LoVo (cell line): ENCODE measurements around the gene MRPL30.
"Not testable (repeated sequence)": the region's sequence is repeated elsewhere in the genome, so short reads cannot be mapped to it uniquely, and the experiment has no call there.

Experiments
- DNase-seq: peaks from one replicate; pipeline ENCODE4 v3.0.0-alpha.2; 2016; ENCODE audit warnings: low spot score

Gene MRPL30

GRCh38 chr2:99184811-99185210, 3.8 kb downstream of the MRPL30 start:
- no peak for DNase-seq

DNA sequence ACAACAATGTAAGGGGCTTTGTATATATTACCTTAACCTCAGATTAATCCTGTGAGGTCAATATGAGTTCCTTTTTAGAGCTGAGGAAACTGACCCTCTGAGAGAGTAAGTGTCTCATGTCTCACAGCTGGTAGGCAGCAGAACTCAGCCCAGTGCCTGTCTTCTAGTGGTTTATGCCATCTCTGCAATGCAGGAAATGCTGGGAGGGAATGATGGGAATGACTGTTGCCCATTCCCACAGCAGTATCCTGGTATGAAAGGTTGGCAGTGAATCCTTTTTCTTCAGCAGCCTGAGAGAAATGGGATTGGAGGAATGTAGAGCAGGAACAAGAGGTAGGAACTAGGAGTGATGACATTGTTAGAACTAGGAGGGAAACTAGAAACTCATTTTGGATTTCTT, 6.0 kb downstream of the MRPL30 start:
- DNase-seq = no peak

- no peak for DNase-seq
These were observed 7.4 kb downstream of the MRPL30 start for GRCh38 chr2:99188357-99188756.

DNA sequence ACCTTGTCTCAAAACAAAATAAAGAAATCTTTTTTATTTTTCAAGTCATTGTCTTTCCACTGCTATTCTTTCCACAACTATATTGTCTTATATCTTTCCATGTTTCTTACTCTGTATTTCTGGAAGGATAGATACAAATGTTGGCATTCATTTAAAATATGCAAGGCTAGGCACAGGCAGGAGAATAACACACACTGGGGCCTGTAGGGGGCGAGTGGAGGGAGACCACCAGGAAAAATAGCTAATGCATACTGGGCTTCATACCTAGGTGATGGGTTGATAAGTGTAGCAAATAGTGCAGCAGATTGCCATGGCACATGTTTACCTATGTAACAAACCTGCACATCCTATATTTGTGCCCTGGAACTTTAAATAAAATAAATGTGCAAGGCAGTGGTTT, 9.6 kb downstream of the MRPL30 start:
- DNase-seq = no peak

DNA sequence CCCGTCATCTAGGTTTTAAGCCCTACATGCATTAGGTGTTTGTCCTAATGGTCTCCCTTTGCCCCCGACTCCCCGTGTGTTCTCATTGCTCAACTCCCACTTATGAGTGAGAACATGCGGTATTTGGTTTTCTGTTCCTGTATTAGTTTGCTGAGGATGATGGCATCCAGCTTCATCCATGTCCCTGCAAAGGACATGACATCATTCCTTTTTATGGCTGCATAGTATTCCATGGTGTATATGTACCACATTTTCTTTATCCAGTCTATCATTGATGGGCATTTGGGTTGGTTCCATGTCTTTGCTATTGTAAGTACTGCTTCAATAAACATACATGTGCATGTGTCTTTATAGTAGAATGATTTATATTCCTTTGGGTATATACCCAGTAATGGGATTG, 11.4 kb downstream of the MRPL30 start:
- DNase-seq = not testable (repeated sequence)

- no peak for DNase-seq
These were observed 17.3 kb downstream of the MRPL30 start for GRCh38 chr2:99198103-99198841.

GRCh38 chr2:99200076-99200800, 19.3 kb downstream of the MRPL30 start:
- no peak for DNase-seq

- DNase-seq = no peak
These were observed 21.1 kb downstream of the MRPL30 start for GRCh38 chr2:99201959-99202678.

- no peak for DNase-seq
These were observed 24.5 kb downstream of the MRPL30 start for GRCh38 chr2:99205491-99205890.

DNA sequence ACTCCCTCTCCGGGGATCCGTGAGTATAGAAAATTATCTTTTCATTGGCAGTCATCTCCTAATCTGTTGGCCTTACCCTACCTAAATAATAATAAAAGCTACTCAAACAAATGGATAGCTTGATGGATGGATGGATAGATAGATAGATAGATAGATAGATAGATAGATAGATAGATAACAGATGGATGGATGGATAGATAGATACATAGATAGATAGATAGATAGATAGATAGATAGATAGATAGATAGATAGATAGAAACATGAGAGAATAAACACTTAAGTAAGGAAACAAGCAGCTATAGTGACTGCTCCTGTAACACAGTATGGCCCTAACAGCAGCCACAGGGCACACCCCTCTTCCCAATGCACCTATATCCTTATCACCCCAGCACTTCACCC, 35.1 kb downstream of the MRPL30 start:
- DNase-seq = no peak

- DNase-seq = no peak
These were observed 37.0 kb downstream of the MRPL30 start for GRCh38 chr2:99217929-99218501.

GRCh38 chr2:99233177-99233576, 52.2 kb downstream of the MRPL30 start:
- DNase-seq = not testable (repeated sequence)

DNA sequence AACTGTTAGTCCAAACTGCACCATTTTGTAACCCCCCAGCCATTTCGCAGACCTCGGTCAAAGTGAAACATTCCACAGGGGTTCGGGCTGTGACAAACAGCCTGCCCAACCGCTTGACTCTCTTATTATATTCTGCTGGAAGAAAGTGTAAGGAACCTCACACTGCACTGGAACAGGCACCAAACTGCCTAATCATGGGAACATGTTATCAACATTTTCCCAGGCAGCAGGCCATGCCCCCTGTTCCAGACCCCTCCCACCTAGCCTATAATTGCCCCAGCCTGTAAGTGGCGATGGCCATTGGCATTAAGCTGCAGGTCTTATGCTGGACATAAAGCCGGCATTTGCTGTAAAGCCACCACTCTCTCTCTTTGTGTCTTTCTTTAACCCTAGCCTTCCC, 57.6 kb downstream of the MRPL30 start:
- no peak for DNase-seq

DNA sequence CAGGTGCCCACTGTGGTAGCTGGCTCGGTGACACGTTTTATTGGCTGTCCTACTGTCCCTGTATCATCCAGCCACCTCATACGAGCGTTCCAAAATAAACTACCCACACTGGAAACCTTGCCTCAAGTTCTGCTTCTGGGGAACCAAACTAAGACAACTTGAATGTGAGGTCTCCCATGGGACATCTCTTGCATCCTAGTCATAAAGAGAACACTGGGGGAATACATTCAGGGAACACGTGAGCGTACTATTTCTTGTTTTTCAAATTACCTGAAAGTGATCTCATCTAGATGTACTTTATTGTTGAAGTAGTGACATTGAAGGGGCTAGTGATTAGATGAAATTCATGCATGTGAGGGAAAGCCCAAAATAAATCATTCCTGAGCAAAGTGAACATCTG, 59.4 kb downstream of the MRPL30 start:
- no peak for DNase-seq

GRCh38 chr2:99242151-99242550, 61.2 kb downstream of the MRPL30 start:
- DNase-seq = no peak
